ENCODE measurements around the gene CFAP47. TPM values are rescaled to one million over a fixed set of nuclear protein-coding genes. Genes with fewer than 3 reads are reported as not detected.
"Not testable (repeated sequence)": the region's sequence is repeated elsewhere in the genome, so short reads cannot be mapped to it uniquely, and the experiment has no call there.

The CFAP47 gene
- total RNA-seq, 1 donor from 2014 or later = not detected

- Mint-ChIP-seq H3K36me3 (ENCODE audit: unreplicated experiment) (no peaks in the 10 kb centered on the region), H3K27ac (ENCODE audit: unreplicated experiment) (no peak overlapping the region), H3K4me1 (ENCODE audit: unreplicated experiment) (no peaks in the 10 kb centered on the region), H3K9me3 (ENCODE audit: unreplicated experiment) (peaks cover 15% of the 10 kb centered on the region), H3K4me3 (ENCODE audit: unreplicated experiment) (no peak overlapping the region), H3K27me3 (ENCODE audit: unreplicated experiment) (no peaks in the 10 kb centered on the region)
- TF ChIP-seq CTCF (IDR thresholded peaks at IDR 0.05) = no peak
- no peak for DNase-seq (ENCODE audit: extremely low spot score, unreplicated experiment)
Observed at GRCh38 chrX:36218801-36219200, 299.3 kb downstream of the CFAP47 start.

- not testable (repeated sequence) for DNase-seq (ENCODE audit: extremely low spot score, unreplicated experiment); H3K4me3 Mint-ChIP-seq (ENCODE audit: unreplicated experiment); H3K27ac Mint-ChIP-seq (ENCODE audit: unreplicated experiment); H3K27me3 Mint-ChIP-seq (ENCODE audit: unreplicated experiment); H3K36me3 Mint-ChIP-seq (ENCODE audit: unreplicated experiment); H3K4me1 Mint-ChIP-seq (ENCODE audit: unreplicated experiment)
- H3K9me3 Mint-ChIP-seq (ENCODE audit: unreplicated experiment) = peaks cover 12% of the 10 kb centered on the region
Observed at GRCh38 chrX:36234840-36235528, 315.4 kb downstream of the CFAP47 start.

GRCh38 chrX:36241397-36241796, 321.9 kb downstream of the CFAP47 start:
- Mint-ChIP-seq H3K9me3 (ENCODE audit: unreplicated experiment) (peaks cover 27% of the 10 kb centered on the region), H3K4me1 (ENCODE audit: unreplicated experiment) (no peaks in the 10 kb centered on the region), H3K4me3 (ENCODE audit: unreplicated experiment) (no peak overlapping the region), H3K36me3 (ENCODE audit: unreplicated experiment) (no peaks in the 10 kb centered on the region), H3K27me3 (ENCODE audit: unreplicated experiment) (no peaks in the 10 kb centered on the region), H3K27ac (ENCODE audit: unreplicated experiment) (no peak overlapping the region)
- TF ChIP-seq CTCF (IDR thresholded peaks at IDR 0.05) = no peak
- no peak for DNase-seq (ENCODE audit: extremely low spot score, unreplicated experiment)

- no peak for DNase-seq (ENCODE audit: extremely low spot score, unreplicated experiment)
- no peak for TF ChIP-seq CTCF (IDR thresholded peaks at IDR 0.05)
- H3K36me3 Mint-ChIP-seq (ENCODE audit: unreplicated experiment) = no peaks in the 10 kb centered on the region
- H3K4me1 Mint-ChIP-seq (ENCODE audit: unreplicated experiment) = no peaks in the 10 kb centered on the region
- no peaks in the 10 kb centered on the region for H3K27me3 Mint-ChIP-seq (ENCODE audit: unreplicated experiment)
- peaks cover 21% of the 10 kb centered on the region for H3K9me3 Mint-ChIP-seq (ENCODE audit: unreplicated experiment)
- H3K27ac Mint-ChIP-seq (ENCODE audit: unreplicated experiment) = no peak overlapping the region
- H3K4me3 Mint-ChIP-seq (ENCODE audit: unreplicated experiment) = no peak overlapping the region
Observed at GRCh38 chrX:36266155-36266554, 346.6 kb downstream of the CFAP47 start.

- no peak for DNase-seq (ENCODE audit: extremely low spot score, unreplicated experiment)
- H3K9me3 Mint-ChIP-seq (ENCODE audit: unreplicated experiment) = peaks cover 4% of the 10 kb centered on the region
- H3K4me1 Mint-ChIP-seq (ENCODE audit: unreplicated experiment) = no peaks in the 10 kb centered on the region
- H3K27me3 Mint-ChIP-seq (ENCODE audit: unreplicated experiment) = no peaks in the 10 kb centered on the region
- no peak for TF ChIP-seq CTCF (IDR thresholded peaks at IDR 0.05)
- H3K4me3 Mint-ChIP-seq (ENCODE audit: unreplicated experiment) = no peak overlapping the region
- no peak overlapping the region for H3K27ac Mint-ChIP-seq (ENCODE audit: unreplicated experiment)
- no peaks in the 10 kb centered on the region for H3K36me3 Mint-ChIP-seq (ENCODE audit: unreplicated experiment)
Observed at GRCh38 chrX:36310136-36310535, 390.6 kb downstream of the CFAP47 start.

Measured in osteocyte (in vitro differentiated cells).